GM13976 (cell line): ENCODE results near the gene DES.
"Not testable (repeated sequence)": the region's sequence is repeated elsewhere in the genome, so short reads cannot be mapped to it uniquely, and the experiment has no call there.

Experiments used
- DNase-seq: peaks from one replicate; pipeline ENCODE4 v3.0.0; 2012; ENCODE audit warnings: low spot score
- in situ Hi-C: fragments of 300-500 bp; cut with MboI; formaldehyde crosslinking; loops from one replicate; pipeline ENCODE4 v1.12.0; 2022; ENCODE audit warnings: low sequenced_read_pairs, mixed read lengths, inconsistent platforms; ENCODE audit not compliant: unreplicated experiment
- TF ChIP-seq, protein P1 (sequence below): IDR thresholded peaks from 2 replicates; pipeline ENCODE4 v1.5.1; 2012; ENCODE audit warnings: borderline replicate concordance, mild to moderate bottlenecking; ENCODE audit not compliant: insufficient read depth; ENCODE audit errors: extremely low read depth, missing control alignments, control extremely low read depth

The DES gene

GRCh38 chr2:219404954-219405353 is 13.2 kb upstream of the DES start:
- DNase-seq, result no peak
- TF ChIP-seq, protein P1, sequence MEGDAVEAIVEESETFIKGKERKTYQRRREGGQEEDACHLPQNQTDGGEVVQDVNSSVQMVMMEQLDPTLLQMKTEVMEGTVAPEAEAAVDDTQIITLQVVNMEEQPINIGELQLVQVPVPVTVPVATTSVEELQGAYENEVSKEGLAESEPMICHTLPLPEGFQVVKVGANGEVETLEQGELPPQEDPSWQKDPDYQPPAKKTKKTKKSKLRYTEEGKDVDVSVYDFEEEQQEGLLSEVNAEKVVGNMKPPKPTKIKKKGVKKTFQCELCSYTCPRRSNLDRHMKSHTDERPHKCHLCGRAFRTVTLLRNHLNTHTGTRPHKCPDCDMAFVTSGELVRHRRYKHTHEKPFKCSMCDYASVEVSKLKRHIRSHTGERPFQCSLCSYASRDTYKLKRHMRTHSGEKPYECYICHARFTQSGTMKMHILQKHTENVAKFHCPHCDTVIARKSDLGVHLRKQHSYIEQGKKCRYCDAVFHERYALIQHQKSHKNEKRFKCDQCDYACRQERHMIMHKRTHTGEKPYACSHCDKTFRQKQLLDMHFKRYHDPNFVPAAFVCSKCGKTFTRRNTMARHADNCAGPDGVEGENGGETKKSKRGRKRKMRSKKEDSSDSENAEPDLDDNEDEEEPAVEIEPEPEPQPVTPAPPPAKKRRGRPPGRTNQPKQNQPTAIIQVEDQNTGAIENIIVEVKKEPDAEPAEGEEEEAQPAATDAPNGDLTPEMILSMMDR, result no peak
- in situ Hi-C loops, result loop anchor here (5.0 kb wide), 1 partner anchor 127 kb away; no protein-coding TSS in a partner anchor

- TF ChIP-seq, protein P1, result no peak
- in situ Hi-C loops, result no loop called here
- DNase-seq, result no peak
Observed at GRCh38 chr2:219405451-219405850, 12.7 kb upstream of the DES start.

GRCh38 chr2:219405958-219406860 is 12.0 kb upstream of the DES start:
- in situ Hi-C loops, result no loop called here
- DNase-seq, result no peak
- TF ChIP-seq, protein P1, result no peak

- in situ Hi-C loops, result no loop called here
- no peak for DNase-seq
- TF ChIP-seq, protein P1, result no peak
Observed at GRCh38 chr2:219406861-219407230, 11.3 kb upstream of the DES start.

DNA sequence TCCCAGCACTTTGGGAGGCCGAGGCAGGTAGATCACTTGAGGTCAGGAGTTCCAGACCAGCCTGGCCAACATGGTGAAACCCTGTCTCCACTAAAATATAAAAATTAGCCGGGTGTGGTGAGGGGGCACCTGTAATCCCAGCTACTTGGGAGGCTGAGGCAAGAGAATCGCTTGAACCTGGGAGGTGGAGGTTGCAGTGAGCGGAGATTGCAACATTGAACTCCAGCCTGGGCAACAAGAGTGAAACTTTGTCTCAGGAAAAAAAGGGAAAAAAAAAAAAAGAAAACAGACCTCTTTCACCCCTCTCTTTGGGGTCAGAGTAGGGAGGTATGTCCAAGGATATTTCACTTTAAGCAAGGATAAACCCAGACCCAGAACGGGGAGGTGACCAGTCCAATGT is 10.8 kb upstream of the DES start:
- in situ Hi-C loops, DNase-seq: not testable (repeated sequence)

- DNase-seq, result no peak
- in situ Hi-C loops, result no loop called here
- TF ChIP-seq, protein P1, result no peak
Observed at GRCh38 chr2:219408204-219408603, 10.0 kb upstream of the DES start.

- DNase-seq, result no peak
- TF ChIP-seq, protein P1, result no peak
- in situ Hi-C loops, result no loop called here
Observed at GRCh38 chr2:219408631-219409030, 9.5 kb upstream of the DES start.
